Measurements from ENCODE around the gene KRTCAP2.

- TF ChIP-seq CTCF (IDR thresholded peaks at IDR 0.05) (no peak), POLR2A (IDR thresholded peaks at IDR 0.05) (no peak), POLR2AphosphoS5 (IDR thresholded peaks at IDR 0.05) (no peak)
These were observed 50.8 kb downstream of the KRTCAP2 start for GRCh38 chr1:155122308-155122707.
